ENCODE results near the gene PRR9. TPM values are rescaled to one million over a fixed set of nuclear protein-coding genes. Genes with fewer than 3 reads are reported as not detected.

PRR9 gene
- total and polyA plus RNA-seq, 4 donors, result not detected

GRCh38 chr1:153251988-153252387 lies 34.6 kb downstream of the PRR9 start:
- H3K4me1 ChIP-seq (ENCODE audit: control insufficient read depth in 1 of 2, insufficient read depth in 2 of 2, low read length in 2 of 2), result no peaks in the 10 kb centered on the region
- H3K4me3 ChIP-seq (ENCODE audit: low read length in 2 of 2), result no peak overlapping the region
- no peak for DNase-seq
- no peaks in the 10 kb centered on the region for H3K36me3 ChIP-seq (ENCODE audit: control insufficient read depth in 1 of 2, insufficient read depth in 2 of 2, low read length in 1 of 2)
- WGBS, 2 donors, result 82 to 92% methylated on average over 4 of the region's 4 CpGs
- ATAC-seq (ENCODE audit: low FRiP score), result no peak
- H3K9me3 ChIP-seq (ENCODE audit: control insufficient read depth, low read length), result no peaks in the 10 kb centered on the region
- intact Hi-C loops (cut with DNase I), result no loop called here
- peaks cover 0 to 2% of the 10 kb centered on the region in 2 donors for H3K27me3 ChIP-seq (ENCODE audit: control insufficient read depth in 1 of 2, insufficient read depth in 2 of 2, low read length in 1 of 2)
- H3K27ac ChIP-seq (ENCODE audit: low read depth in 1 of 2, low read length in 2 of 2), result no peak overlapping the region

GRCh38 chr1:153253076-153253475 lies 35.7 kb downstream of the PRR9 start:
- no peak for ATAC-seq (ENCODE audit: low FRiP score)
- no peaks in the 10 kb centered on the region for H3K36me3 ChIP-seq (ENCODE audit: control insufficient read depth in 1 of 2, insufficient read depth in 2 of 2, low read length in 1 of 2)
- H3K4me3 ChIP-seq (ENCODE audit: low read length in 2 of 2), result no peak overlapping the region
- no peaks in the 10 kb centered on the region for H3K4me1 ChIP-seq (ENCODE audit: control insufficient read depth in 1 of 2, insufficient read depth in 2 of 2, low read length in 2 of 2)
- no peaks in the 10 kb centered on the region for H3K9me3 ChIP-seq (ENCODE audit: control insufficient read depth, low read length)
- intact Hi-C loops (cut with DNase I), result no loop called here
- no peak overlapping the region for H3K27ac ChIP-seq (ENCODE audit: low read depth in 1 of 2, low read length in 2 of 2)
- peaks cover 0 to 1% of the 10 kb centered on the region in 2 donors for H3K27me3 ChIP-seq (ENCODE audit: control insufficient read depth in 1 of 2, insufficient read depth in 2 of 2, low read length in 1 of 2)
- DNase-seq, result no peak
- WGBS, 2 donors, result 45 to 91% methylated on average over 2 of the region's 2 CpGs

DNA sequence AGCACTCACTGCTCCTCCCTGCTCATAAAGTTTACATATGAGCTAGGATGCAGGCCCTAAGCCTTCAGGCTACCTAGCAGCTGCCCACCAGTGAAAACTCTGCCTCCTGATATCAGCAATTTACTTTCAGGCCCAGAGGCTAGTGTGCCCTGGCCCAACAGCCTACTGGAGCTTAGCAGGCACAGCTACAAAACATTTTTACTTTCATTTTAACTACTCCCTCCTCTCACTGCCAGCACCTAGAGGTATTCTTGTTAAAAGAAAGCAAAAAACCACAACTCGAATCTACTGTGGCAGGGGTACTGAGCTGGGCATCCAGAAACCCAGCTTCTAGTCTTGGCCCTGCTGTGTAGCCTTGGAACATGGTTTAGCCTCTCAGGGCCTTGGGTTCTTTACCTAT lies 36.3 kb downstream of the PRR9 start:
- no peak for DNase-seq
- no peak for ATAC-seq (ENCODE audit: low FRiP score)
- no peak overlapping the region for H3K27ac ChIP-seq (ENCODE audit: low read depth in 1 of 2, low read length in 2 of 2)
- H3K27me3 ChIP-seq (ENCODE audit: control insufficient read depth in 1 of 2, insufficient read depth in 2 of 2, low read length in 1 of 2), result peaks cover 0 to 1% of the 10 kb centered on the region in 2 donors
- no peaks in the 10 kb centered on the region for H3K4me1 ChIP-seq (ENCODE audit: control insufficient read depth in 1 of 2, insufficient read depth in 2 of 2, low read length in 2 of 2)
- H3K36me3 ChIP-seq (ENCODE audit: control insufficient read depth in 1 of 2, insufficient read depth in 2 of 2, low read length in 1 of 2), result no peaks in the 10 kb centered on the region
- intact Hi-C loops (cut with DNase I), result no loop called here
- WGBS, 2 donors, result 42 to 46% methylated on average over 1 of the region's 1 CpG
- no peaks in the 10 kb centered on the region for H3K9me3 ChIP-seq (ENCODE audit: control insufficient read depth, low read length)
- H3K4me3 ChIP-seq (ENCODE audit: low read length in 2 of 2), result no peak overlapping the region

DNA sequence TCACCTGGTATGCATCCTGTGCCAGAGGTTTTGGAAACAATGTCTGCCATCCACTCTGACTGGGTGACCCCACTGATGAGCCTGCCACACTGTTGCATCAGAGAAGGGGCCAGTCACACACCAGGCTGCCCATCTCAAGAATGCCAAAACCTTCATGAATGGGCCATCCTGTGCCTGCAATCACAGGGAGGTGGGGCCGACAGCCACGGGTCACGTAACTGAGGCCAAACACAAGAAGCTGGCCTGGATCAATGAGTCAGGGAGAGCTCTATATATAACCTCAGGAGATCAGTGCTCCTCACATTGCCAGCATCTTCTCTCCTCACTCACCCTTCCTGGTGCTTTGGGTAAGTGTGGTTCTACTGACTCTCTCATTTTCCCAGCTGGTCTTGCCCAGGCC lies 42.0 kb downstream of the PRR9 start, which contains the start of gene LORICRIN:
LORICRIN (plus strand) TSS at position 301 of the 400 bp plus-strand sequence. CDS start 1,263 bp downstream, outside the sequence.
- no peaks in the 10 kb centered on the region for H3K4me1 ChIP-seq (ENCODE audit: control insufficient read depth in 1 of 2, insufficient read depth in 2 of 2, low read length in 2 of 2)
- H3K27ac ChIP-seq (ENCODE audit: low read depth in 1 of 2, low read length in 2 of 2), result no peak within 1 kb of the TSS
- H3K9me3 ChIP-seq (ENCODE audit: control insufficient read depth, low read length), result no peaks in the 10 kb centered on the region
- ATAC-seq (ENCODE audit: low FRiP score) (peak; percentile 36), DNase-seq (no peak)
- intact Hi-C loops (cut with DNase I), result no loop called here
- H3K27me3 ChIP-seq (ENCODE audit: control insufficient read depth in 1 of 2, insufficient read depth in 2 of 2, low read length in 1 of 2), result no peaks in the 10 kb centered on the region
- H3K36me3 ChIP-seq (ENCODE audit: control insufficient read depth in 1 of 2, insufficient read depth in 2 of 2, low read length in 1 of 2), result no peaks in the 10 kb centered on the region
- 87 to 91% methylated on average over 3 of the region's 3 CpGs for WGBS, 2 donors
- no peak within 1 kb of the TSS for H3K4me3 ChIP-seq (ENCODE audit: low read length in 2 of 2)

- ATAC-seq (ENCODE audit: low FRiP score), result no peak
- intact Hi-C loops (cut with DNase I), result no loop called here
- no peaks in the 10 kb centered on the region for H3K27me3 ChIP-seq (ENCODE audit: control insufficient read depth in 1 of 2, insufficient read depth in 2 of 2, low read length in 1 of 2)
Measured at GRCh38 chr1:153260585-153261280, 43.3 kb downstream of the PRR9 start.

GRCh38 chr1:153261281-153262069 lies 44.1 kb downstream of the PRR9 start:
- intact Hi-C loops (cut with DNase I), result no loop called here
- Histone ChIP-seq H3K9me3 (ENCODE audit: control insufficient read depth, low read length) (no peaks in the 10 kb centered on the region), H3K36me3 (ENCODE audit: control insufficient read depth in 1 of 2, insufficient read depth in 2 of 2, low read length in 1 of 2) (no peaks in the 10 kb centered on the region), H3K27ac (ENCODE audit: low read depth in 1 of 2, low read length in 2 of 2) (no peak overlapping the region), H3K4me3 (ENCODE audit: low read length in 2 of 2) (peak overlapping the region; percentile 54 to 56), H3K4me1 (ENCODE audit: control insufficient read depth in 1 of 2, insufficient read depth in 2 of 2, low read length in 2 of 2) (no peaks in the 10 kb centered on the region), H3K27me3 (ENCODE audit: control insufficient read depth in 1 of 2, insufficient read depth in 2 of 2, low read length in 1 of 2) (no peaks in the 10 kb centered on the region)
- DNase-seq, result peak; percentile 64 to 85
- 1 to 2% methylated on average over 59 to 80 of the region's 80 CpGs for WGBS, 2 donors
- peak; percentile 64 for ATAC-seq (ENCODE audit: low FRiP score)

More at GRCh38 chr1:153260585-153261280, 43.3 kb downstream of the PRR9 start:
- H3K9me3 ChIP-seq (ENCODE audit: control insufficient read depth, low read length), result no peaks in the 10 kb centered on the region
- H3K4me1 ChIP-seq (ENCODE audit: control insufficient read depth in 1 of 2, insufficient read depth in 2 of 2, low read length in 2 of 2), result no peaks in the 10 kb centered on the region
- no peaks in the 10 kb centered on the region for H3K36me3 ChIP-seq (ENCODE audit: control insufficient read depth in 1 of 2, insufficient read depth in 2 of 2, low read length in 1 of 2)
- DNase-seq, result peak; percentile 45 to 79
- H3K4me3 ChIP-seq (ENCODE audit: low read length in 2 of 2), result peak overlapping the region; percentile 54 to 56
- WGBS, 2 donors, result 7 to 10% methylated on average over 34 to 45 of the region's 45 CpGs
- no peak overlapping the region for H3K27ac ChIP-seq (ENCODE audit: low read depth in 1 of 2, low read length in 2 of 2)

DNA sequence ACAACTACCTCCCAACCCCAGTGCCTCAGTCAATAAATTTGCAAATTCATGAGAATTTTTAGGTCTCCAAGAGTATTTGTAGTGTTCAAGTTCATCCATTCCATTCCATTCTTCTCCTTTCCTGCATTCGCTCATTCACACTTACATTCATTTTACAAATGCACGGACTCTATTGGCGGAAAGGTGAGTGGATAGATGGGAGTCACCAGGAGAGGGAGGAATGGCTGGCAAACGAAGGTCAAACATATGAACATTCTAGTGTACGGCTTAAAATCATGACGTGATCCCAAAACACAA lies 44.6 kb downstream of the PRR9 start:
- ATAC-seq (ENCODE audit: low FRiP score), result no peak
- H3K4me1 ChIP-seq (ENCODE audit: control insufficient read depth in 1 of 2, insufficient read depth in 2 of 2, low read length in 2 of 2), result no peaks in the 10 kb centered on the region
- no peaks in the 10 kb centered on the region for H3K9me3 ChIP-seq (ENCODE audit: control insufficient read depth, low read length)
- no peaks in the 10 kb centered on the region for H3K36me3 ChIP-seq (ENCODE audit: control insufficient read depth in 1 of 2, insufficient read depth in 2 of 2, low read length in 1 of 2)
- H3K27ac ChIP-seq (ENCODE audit: low read depth in 1 of 2, low read length in 2 of 2), result no peak overlapping the region
- H3K27me3 ChIP-seq (ENCODE audit: control insufficient read depth in 1 of 2, insufficient read depth in 2 of 2, low read length in 1 of 2), result no peaks in the 10 kb centered on the region
- peak overlapping the region in 1 of 2 donors; percentile 54 for H3K4me3 ChIP-seq (ENCODE audit: low read length in 2 of 2)
- intact Hi-C loops (cut with DNase I), result no loop called here
- no peak for DNase-seq
- WGBS, 2 donors, result 38 to 41% methylated on average over 6 of the region's 6 CpGs

- peak overlapping the region in 1 of 2 donors; percentile 54 for H3K4me3 ChIP-seq (ENCODE audit: low read length in 2 of 2)
- intact Hi-C loops (cut with DNase I), result no loop called here
- no peak overlapping the region for H3K27ac ChIP-seq (ENCODE audit: low read depth in 1 of 2, low read length in 2 of 2)
- no peaks in the 10 kb centered on the region for H3K9me3 ChIP-seq (ENCODE audit: control insufficient read depth, low read length)
- no peaks in the 10 kb centered on the region for H3K4me1 ChIP-seq (ENCODE audit: control insufficient read depth in 1 of 2, insufficient read depth in 2 of 2, low read length in 2 of 2)
- 31 to 40% methylated on average over 10 of the region's 10 CpGs for WGBS, 2 donors
- no peak for DNase-seq
- H3K27me3 ChIP-seq (ENCODE audit: control insufficient read depth in 1 of 2, insufficient read depth in 2 of 2, low read length in 1 of 2), result no peaks in the 10 kb centered on the region
- no peaks in the 10 kb centered on the region for H3K36me3 ChIP-seq (ENCODE audit: control insufficient read depth in 1 of 2, insufficient read depth in 2 of 2, low read length in 1 of 2)
- ATAC-seq (ENCODE audit: low FRiP score), result no peak
Measured at GRCh38 chr1:153262462-153263157, 45.2 kb downstream of the PRR9 start.
